ENCODE data around the gene MRPS7.
A peak's percentile ranks its signal among the peaks of the same experiment; 100 is the strongest.

The MRPS7 gene

DNA sequence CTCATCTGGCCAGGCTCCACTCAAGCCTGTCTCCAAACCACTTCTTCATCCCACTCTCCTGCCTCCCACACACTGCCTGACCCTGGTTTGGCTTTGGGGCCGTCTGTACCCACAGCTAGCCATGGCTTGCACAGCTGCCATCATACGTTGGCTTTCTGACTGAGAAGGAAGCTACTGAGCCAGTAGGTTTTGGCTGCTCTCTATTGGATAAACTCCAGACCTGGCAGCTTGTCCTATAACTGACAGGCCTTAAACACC, 5.4 kb downstream of the MRPS7 start:
- Histone ChIP-seq H3K27ac (no peak overlapping the region), H3K36me3 (ENCODE audit: insufficient read depth) (no peaks in the 10 kb centered on the region)
- TF ChIP-seq, protein P1, sequence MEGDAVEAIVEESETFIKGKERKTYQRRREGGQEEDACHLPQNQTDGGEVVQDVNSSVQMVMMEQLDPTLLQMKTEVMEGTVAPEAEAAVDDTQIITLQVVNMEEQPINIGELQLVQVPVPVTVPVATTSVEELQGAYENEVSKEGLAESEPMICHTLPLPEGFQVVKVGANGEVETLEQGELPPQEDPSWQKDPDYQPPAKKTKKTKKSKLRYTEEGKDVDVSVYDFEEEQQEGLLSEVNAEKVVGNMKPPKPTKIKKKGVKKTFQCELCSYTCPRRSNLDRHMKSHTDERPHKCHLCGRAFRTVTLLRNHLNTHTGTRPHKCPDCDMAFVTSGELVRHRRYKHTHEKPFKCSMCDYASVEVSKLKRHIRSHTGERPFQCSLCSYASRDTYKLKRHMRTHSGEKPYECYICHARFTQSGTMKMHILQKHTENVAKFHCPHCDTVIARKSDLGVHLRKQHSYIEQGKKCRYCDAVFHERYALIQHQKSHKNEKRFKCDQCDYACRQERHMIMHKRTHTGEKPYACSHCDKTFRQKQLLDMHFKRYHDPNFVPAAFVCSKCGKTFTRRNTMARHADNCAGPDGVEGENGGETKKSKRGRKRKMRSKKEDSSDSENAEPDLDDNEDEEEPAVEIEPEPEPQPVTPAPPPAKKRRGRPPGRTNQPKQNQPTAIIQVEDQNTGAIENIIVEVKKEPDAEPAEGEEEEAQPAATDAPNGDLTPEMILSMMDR (conservative IDR thresholded peaks at IDR 0.05; ENCODE audit: low read depth, low read length), result no peak

GRCh38 chr17:75267411-75268232, 5.9 kb downstream of the MRPS7 start:
- H2AFZ ChIP-seq (ENCODE audit: low read depth), result no peak overlapping the region
- no peaks in the 10 kb centered on the region for H4K20me1 ChIP-seq (ENCODE audit: insufficient read depth)
- TF ChIP-seq, protein P1 (conservative IDR thresholded peaks at IDR 0.05; ENCODE audit: low read depth, low read length), result no peak
- no peak overlapping the region for H3K4me2 ChIP-seq
- H3K27me3 ChIP-seq (ENCODE audit: insufficient read depth, low read depth), result no peaks in the 10 kb centered on the region
- peaks cover 40% of the 10 kb centered on the region for H3K4me1 ChIP-seq (ENCODE audit: low read depth, poor library complexity, severe bottlenecking)
- no peak overlapping the region for H3K27ac ChIP-seq
- peaks cover 20% of the 10 kb centered on the region for H3K79me2 ChIP-seq (ENCODE audit: insufficient read depth, low read depth)
- no peaks in the 10 kb centered on the region for H3K36me3 ChIP-seq (ENCODE audit: insufficient read depth)
- no peak overlapping the region for H3K4me3 ChIP-seq (IDR thresholded peaks at IDR 0.05; ENCODE audit: insufficient read depth, low read depth, low read length)
- no peak overlapping the region for H3K9ac ChIP-seq

More for the DNA sequence above, 5.4 kb downstream of the MRPS7 start:
- H3K4me3 ChIP-seq (IDR thresholded peaks at IDR 0.05; ENCODE audit: insufficient read depth, low read depth, low read length), result no peak overlapping the region
- H3K27me3 ChIP-seq (ENCODE audit: insufficient read depth, low read depth), result no peaks in the 10 kb centered on the region
- H4K20me1 ChIP-seq (ENCODE audit: insufficient read depth), result no peaks in the 10 kb centered on the region
- H3K4me1 ChIP-seq (ENCODE audit: low read depth, poor library complexity, severe bottlenecking), result peaks cover 38% of the 10 kb centered on the region
- H3K9ac ChIP-seq, result no peak overlapping the region
- H3K79me2 ChIP-seq (ENCODE audit: insufficient read depth, low read depth), result peaks cover 22% of the 10 kb centered on the region
- H2AFZ ChIP-seq (ENCODE audit: low read depth), result no peak overlapping the region
- H3K4me2 ChIP-seq, result no peak overlapping the region

DNA sequence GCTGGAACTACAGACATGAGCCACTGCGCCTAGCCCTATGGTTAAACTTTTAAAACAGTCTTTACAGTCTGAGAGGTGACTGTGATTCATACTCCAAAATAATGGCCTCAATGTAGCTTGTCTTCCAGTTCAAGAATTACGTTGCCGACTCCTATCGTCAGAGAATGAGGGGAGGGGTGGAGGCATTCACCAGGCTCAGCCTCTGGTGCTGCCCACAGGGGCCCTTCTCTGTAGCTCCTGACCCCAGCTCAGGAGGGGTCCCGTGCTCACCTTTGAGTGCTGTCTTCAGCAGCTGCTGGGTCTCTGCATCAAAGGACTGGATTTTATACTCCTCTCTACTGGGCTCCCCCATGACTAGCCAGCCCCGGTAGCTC, 8.2 kb downstream of the MRPS7 start:
- Histone ChIP-seq H3K27me3 (ENCODE audit: insufficient read depth, low read depth) (no peaks in the 10 kb centered on the region), H3K27ac (peak overlapping the region; percentile 61), H4K20me1 (ENCODE audit: insufficient read depth) (no peaks in the 10 kb centered on the region), H3K4me3 (IDR thresholded peaks at IDR 0.05; ENCODE audit: insufficient read depth, low read depth, low read length) (peak overlapping the region; percentile 56), H3K79me2 (ENCODE audit: insufficient read depth, low read depth) (peaks cover 9% of the 10 kb centered on the region; the same call in 1 of the 2 replicates), H3K4me1 (ENCODE audit: low read depth, poor library complexity, severe bottlenecking) (peaks cover 34% of the 10 kb centered on the region), H3K9ac (peak overlapping the region; percentile 76; the same call in 1 of the 2 replicates), H3K36me3 (ENCODE audit: insufficient read depth) (no peaks in the 10 kb centered on the region), H3K4me2 (peak overlapping the region; percentile 97), H2AFZ (ENCODE audit: low read depth) (peak overlapping the region; percentile 87)
- TF ChIP-seq, protein P1 (conservative IDR thresholded peaks at IDR 0.05; ENCODE audit: low read depth, low read length), result no peak

DNA sequence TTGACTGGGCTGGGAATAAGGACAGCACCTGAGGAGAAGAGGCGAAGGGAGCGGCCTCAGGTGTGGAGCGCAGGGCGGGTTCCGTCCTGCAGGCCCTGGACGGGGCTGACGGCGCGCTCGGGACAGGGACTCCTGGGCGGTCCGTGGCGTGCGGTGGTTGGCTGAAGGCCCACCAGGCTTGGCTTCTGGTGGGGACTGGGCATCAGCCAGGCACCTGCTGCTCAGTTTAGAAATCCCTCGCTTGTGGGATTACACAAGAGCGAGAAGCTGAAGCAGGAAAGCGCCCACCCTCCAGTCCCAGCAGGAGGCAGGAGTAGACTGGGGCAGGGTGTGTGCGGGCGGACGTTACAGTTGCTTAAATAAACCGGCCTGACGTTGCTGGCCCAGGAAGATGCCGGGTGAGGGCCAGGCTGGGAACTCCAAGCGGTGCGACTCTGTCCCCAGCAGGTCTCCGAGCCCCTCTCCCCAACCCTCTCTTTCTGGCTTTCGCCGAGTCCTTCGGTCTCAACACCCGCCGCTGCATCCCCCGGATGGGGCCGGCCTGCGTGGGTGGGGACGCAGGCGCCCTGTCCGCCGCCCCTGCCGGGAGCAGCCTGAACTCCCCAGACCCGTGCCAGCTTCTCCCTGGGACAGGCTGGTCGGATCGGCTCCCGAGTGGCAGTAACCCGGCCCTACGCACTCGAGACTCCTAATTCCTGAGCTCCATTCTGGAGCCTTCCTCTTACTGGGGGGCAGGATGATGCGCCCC, 8.7 kb downstream of the MRPS7 start:
- peak overlapping the region; percentile 76 for H3K9ac ChIP-seq
- H3K4me1 ChIP-seq (ENCODE audit: low read depth, poor library complexity, severe bottlenecking), result peaks cover 34% of the 10 kb centered on the region
- no peaks in the 10 kb centered on the region; the same call in 1 of the 2 replicates for H3K36me3 ChIP-seq (ENCODE audit: insufficient read depth)
- H3K4me2 ChIP-seq, result peak overlapping the region; percentile 97
- peak overlapping the region; percentile 56 for H3K4me3 ChIP-seq (IDR thresholded peaks at IDR 0.05; ENCODE audit: insufficient read depth, low read depth, low read length)
- H3K27ac ChIP-seq, result peak overlapping the region; percentile 61
- H3K79me2 ChIP-seq (ENCODE audit: insufficient read depth, low read depth), result peaks cover 9% of the 10 kb centered on the region; the same call in 1 of the 2 replicates
- TF ChIP-seq, protein P1 (conservative IDR thresholded peaks at IDR 0.05; ENCODE audit: low read depth, low read length), result no peak; the same call in 1 of the 2 replicates
- no peaks in the 10 kb centered on the region for H3K27me3 ChIP-seq (ENCODE audit: insufficient read depth, low read depth)
- no peaks in the 10 kb centered on the region for H4K20me1 ChIP-seq (ENCODE audit: insufficient read depth)
- H2AFZ ChIP-seq (ENCODE audit: low read depth), result peak overlapping the region; percentile 87
